ENCODE measurements around the gene ITPR3. TPM values are rescaled to one million over a fixed set of nuclear protein-coding genes. Genes with fewer than 3 reads are reported as not detected.

ITPR3 gene
- total RNA-seq, 1 donor from 2014 or later = 5.6 TPM

DNA sequence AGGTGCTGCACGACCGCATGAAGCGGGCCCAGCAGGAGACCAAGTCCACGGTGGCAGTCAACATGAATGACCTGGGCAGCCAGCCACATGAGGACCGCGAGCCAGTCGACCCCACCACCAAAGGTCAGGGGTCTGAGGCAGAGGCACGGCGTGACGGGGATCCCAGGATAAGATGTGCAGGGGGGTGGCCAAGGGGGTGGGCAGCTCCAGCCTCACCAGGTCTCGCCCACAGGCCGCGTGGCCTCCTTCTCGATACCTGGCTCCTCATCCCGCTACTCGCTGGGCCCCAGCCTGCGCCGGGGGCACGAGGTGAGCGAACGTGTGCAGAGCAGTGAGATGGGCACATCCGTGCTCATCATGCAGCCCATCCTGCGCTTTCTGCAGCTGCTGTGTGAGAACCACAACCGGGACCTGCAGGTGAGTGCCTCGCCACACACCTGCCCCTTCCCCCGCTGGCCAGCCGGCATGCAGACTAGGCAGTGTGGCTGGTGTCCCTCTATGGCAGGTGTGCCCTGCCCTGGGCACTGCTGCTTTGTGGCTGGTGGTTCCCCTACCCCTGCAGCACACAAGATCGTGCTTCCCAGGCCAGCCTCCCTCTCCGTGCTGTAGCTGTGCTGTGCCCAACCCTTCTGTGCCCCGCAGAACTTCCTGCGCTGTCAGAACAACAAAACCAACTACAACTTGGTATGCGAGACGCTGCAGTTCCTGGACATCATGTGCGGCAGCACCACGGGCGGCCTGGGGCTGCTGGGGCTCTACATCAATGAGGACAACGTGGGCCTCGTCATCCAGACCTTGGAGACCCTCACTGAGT lies 64.5 kb downstream of the ITPR3 start:
- peaks cover 78% of the 10 kb centered on the region for H3K36me3 ChIP-seq
- H3K4me1 ChIP-seq = peaks cover 6% of the 10 kb centered on the region
- TF ChIP-seq, protein P1, sequence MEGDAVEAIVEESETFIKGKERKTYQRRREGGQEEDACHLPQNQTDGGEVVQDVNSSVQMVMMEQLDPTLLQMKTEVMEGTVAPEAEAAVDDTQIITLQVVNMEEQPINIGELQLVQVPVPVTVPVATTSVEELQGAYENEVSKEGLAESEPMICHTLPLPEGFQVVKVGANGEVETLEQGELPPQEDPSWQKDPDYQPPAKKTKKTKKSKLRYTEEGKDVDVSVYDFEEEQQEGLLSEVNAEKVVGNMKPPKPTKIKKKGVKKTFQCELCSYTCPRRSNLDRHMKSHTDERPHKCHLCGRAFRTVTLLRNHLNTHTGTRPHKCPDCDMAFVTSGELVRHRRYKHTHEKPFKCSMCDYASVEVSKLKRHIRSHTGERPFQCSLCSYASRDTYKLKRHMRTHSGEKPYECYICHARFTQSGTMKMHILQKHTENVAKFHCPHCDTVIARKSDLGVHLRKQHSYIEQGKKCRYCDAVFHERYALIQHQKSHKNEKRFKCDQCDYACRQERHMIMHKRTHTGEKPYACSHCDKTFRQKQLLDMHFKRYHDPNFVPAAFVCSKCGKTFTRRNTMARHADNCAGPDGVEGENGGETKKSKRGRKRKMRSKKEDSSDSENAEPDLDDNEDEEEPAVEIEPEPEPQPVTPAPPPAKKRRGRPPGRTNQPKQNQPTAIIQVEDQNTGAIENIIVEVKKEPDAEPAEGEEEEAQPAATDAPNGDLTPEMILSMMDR (IDR thresholded peaks at IDR 0.05; ENCODE audit: borderline replicate concordance) = no peak
- H3K27me3 ChIP-seq (ENCODE audit: low read depth) = no peaks in the 10 kb centered on the region
- H3K9me3 ChIP-seq (replicated peaks) = no peaks in the 10 kb centered on the region
- intact Hi-C loops (cut with micrococcal nuclease) = no loop called here
- no peak overlapping the region for H3K4me3 ChIP-seq
- no peak overlapping the region for H3K27ac ChIP-seq (replicated peaks)
- no peak for DNase-seq

DNA sequence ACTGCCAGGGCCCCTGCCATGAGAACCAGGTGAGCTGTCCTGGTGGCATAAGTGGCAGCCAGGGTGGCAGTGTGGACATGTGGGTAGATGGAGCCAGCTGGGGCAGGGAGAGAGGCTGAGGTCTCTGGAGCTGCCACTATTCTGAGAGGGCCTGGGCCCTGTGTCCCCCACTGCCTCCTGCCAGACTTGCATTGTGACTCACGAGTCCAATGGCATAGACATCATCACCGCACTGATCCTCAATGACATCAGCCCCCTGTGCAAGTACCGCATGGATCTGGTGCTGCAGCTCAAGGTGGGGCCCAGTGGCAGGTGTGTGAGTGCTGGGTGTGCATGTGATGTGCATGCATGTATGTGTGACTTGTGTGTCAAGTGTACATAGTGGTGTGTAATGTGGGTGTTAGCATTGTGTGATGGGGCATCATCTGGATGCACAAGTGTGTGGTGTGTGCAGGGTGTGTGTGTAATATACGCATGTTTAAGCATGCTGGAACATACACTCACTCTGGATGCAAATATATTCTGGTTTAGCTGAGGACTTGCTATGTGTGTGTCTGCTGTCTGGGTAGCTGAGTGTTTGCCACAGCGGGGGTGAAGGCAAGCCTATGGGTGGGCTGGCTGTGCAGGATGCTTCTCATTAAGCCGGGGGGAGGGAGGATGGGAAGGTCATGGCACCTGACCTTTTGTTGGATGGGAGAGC lies 65.3 kb downstream of the ITPR3 start:
- intact Hi-C loops (cut with micrococcal nuclease) = no loop called here
- no peak for DNase-seq
- H3K27ac ChIP-seq (replicated peaks) = no peak overlapping the region
- TF ChIP-seq, protein P1 (IDR thresholded peaks at IDR 0.05; ENCODE audit: borderline replicate concordance) = no peak
- no peaks in the 10 kb centered on the region for H3K27me3 ChIP-seq (ENCODE audit: low read depth)
- no peaks in the 10 kb centered on the region for H3K9me3 ChIP-seq (replicated peaks)
- peaks cover 73% of the 10 kb centered on the region for H3K36me3 ChIP-seq
- H3K4me1 ChIP-seq = peaks cover 13% of the 10 kb centered on the region
- no peak overlapping the region for H3K4me3 ChIP-seq

DNA sequence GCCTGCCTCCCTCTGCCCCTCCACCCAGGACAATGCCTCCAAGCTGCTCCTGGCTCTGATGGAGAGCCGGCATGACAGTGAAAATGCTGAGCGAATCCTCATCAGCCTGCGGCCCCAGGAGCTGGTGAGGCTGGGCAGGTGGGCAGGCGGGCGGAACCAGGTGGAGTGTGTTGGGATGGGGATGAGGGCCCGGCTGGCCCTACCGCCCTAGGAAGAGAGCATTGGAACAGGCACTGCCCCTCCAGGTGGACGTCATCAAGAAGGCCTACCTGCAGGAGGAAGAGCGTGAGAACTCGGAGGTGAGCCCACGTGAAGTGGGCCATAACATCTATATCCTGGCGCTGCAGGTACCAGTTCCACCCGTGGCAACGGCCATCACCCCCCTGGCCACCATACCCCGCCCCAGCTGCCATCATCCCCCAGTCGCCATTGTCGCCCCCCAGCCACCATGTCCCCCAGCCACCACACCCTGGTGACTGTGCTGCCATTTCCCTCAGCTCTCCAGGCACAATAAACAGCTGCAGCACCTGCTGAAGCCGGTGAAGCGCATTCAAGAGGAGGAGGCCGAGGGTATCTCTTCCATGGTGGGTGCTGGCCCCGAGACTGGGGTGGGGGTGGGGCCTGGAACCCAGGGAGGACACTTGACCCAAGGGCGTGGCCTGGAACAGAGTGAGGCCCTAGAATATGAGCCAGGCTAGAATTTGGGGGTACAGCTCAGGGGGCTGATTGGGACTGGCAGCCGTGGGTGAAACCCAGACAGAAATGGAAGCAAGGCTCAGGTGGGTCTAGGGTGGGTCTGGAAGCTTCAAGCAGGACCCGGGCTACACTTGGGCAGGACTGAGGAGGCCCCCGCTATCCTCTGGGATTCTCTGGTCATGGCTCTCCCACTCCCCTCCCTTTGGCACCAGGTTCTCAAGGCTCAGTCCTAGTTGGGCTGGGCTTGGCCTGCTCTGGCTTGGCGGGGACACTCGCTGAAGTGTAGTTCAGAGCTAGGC lies 66.2 kb downstream of the ITPR3 start:
- peaks cover 22% of the 10 kb centered on the region for H3K4me1 ChIP-seq
- DNase-seq = no peak
- TF ChIP-seq, protein P1 (IDR thresholded peaks at IDR 0.05; ENCODE audit: borderline replicate concordance) = no peak
- H3K36me3 ChIP-seq = peaks cover 73% of the 10 kb centered on the region
- H3K27ac ChIP-seq (replicated peaks) = no peak overlapping the region
- H3K4me3 ChIP-seq = no peak overlapping the region
- H3K9me3 ChIP-seq (replicated peaks) = no peaks in the 10 kb centered on the region
- intact Hi-C loops (cut with micrococcal nuclease) = no loop called here
- H3K27me3 ChIP-seq (ENCODE audit: low read depth) = no peaks in the 10 kb centered on the region

DNA sequence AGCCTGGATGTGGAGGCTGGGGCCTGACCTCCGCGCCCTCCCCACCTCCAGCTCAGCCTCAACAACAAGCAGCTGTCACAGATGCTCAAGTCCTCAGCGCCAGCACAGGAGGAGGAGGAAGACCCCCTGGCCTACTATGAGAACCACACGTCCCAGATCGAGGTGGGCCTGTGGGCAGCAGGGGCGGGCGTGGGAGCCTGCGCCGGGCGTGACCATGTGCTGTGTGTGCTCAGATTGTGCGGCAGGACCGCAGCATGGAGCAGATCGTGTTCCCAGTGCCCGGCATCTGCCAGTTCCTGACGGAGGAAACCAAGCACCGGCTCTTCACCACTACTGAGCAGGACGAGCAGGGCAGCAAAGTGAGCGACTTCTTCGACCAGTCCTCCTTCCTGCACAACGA lies 66.9 kb downstream of the ITPR3 start:
- Histone ChIP-seq H3K27me3 (ENCODE audit: low read depth) (no peaks in the 10 kb centered on the region), H3K27ac (replicated peaks) (no peak overlapping the region), H3K4me3 (no peak overlapping the region), H3K9me3 (replicated peaks) (no peaks in the 10 kb centered on the region), H3K4me1 (peaks cover 30% of the 10 kb centered on the region), H3K36me3 (peaks cover 67% of the 10 kb centered on the region)
- TF ChIP-seq, protein P1 (IDR thresholded peaks at IDR 0.05; ENCODE audit: borderline replicate concordance) = no peak
- intact Hi-C loops (cut with micrococcal nuclease) = no loop called here
- no peak for DNase-seq

All from left ventricle myocardium inferior (tissue), 1 donor.